GM12872 (cell line): ENCODE data around the gene VAV3.

Experiments used
- TF ChIP-seq, protein P1 (sequence below): IDR thresholded peaks from 3 replicates; pipeline ENCODE4 v1.5.1; 2011; ENCODE audit warnings: low read depth, mild to moderate bottlenecking, low read length, moderate library complexity; ENCODE audit not compliant: insufficient read depth

Gene VAV3

DNA sequence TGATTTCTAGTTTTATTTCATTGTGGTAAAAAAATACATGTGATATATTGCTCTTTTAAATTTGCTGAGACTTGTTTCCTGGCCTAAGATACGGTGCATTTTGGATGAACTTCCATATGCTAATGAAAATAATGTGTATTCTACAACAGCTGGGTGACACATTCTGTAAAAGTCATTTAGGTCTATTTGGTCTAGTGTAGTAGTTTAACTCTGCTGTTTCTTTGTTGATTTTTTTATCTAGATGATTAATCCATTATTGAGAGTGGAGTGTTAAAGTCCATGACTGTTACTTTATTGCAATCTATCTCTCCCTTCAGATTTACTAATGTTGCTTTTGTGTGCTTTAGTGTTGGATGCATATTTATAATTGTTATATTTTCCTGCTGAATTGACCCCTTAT, 161.4 kb downstream of the VAV3 start:
- TF ChIP-seq, protein P1, sequence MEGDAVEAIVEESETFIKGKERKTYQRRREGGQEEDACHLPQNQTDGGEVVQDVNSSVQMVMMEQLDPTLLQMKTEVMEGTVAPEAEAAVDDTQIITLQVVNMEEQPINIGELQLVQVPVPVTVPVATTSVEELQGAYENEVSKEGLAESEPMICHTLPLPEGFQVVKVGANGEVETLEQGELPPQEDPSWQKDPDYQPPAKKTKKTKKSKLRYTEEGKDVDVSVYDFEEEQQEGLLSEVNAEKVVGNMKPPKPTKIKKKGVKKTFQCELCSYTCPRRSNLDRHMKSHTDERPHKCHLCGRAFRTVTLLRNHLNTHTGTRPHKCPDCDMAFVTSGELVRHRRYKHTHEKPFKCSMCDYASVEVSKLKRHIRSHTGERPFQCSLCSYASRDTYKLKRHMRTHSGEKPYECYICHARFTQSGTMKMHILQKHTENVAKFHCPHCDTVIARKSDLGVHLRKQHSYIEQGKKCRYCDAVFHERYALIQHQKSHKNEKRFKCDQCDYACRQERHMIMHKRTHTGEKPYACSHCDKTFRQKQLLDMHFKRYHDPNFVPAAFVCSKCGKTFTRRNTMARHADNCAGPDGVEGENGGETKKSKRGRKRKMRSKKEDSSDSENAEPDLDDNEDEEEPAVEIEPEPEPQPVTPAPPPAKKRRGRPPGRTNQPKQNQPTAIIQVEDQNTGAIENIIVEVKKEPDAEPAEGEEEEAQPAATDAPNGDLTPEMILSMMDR = no peak

DNA sequence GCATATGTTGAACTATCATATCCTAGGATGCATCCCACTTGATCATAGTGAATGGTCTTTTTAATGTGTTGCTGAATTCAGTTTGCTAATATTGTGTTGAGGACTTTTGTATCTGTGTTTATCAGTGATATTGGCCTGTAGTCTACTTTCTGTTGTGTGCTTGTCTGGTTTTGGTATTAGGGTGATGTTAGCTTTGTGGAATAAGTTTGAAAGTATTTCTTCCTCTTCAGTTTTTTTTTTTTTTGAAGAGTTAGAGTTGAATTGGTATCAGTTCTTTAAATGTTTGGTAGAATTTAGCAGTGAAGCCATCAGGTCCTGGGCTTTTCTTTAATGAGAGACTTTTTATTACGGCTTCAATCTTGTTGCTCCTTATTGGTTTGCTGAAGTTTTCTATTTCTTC, 162.3 kb downstream of the VAV3 start:
- TF ChIP-seq, protein P1 = no peak

DNA sequence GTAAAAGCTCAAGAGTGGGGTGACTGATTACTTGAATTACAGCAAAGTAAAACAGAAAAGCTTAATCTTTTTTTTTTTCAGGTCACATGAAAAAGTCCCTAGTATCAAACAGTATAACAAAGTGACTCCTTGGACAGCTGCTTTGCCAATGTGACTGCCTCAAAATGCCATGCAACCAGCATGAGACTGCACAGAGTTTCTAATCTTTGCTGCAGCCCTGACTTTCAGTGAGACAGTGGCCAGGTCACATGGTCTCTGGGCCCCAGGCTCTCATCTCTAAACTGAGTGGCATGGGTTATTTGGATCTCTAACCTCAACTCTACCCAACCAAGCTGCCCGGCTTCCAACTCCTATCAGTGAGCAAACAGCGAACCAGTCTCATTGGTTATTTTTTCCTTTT, 169.0 kb downstream of the VAV3 start:
- TF ChIP-seq, protein P1 = no peak

DNA sequence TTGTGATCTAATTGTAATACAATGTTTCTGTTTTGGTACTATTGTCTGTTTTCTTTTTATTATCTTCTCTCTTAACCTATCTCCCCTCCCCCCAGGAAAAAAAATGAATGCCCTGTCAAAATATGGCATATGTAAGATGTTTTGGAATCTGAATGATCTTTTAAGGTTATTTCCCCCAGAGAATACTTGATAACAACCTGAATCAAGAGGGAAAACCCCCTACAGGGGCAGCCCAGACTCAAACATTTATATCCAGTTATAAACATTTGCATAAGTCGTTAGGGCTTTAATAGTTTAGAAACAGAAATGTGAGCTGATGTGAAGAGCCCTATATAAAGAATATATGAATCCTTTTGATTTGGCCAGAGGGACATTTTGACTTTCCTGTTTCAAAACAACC, 169.5 kb downstream of the VAV3 start:
- TF ChIP-seq, protein P1 = no peak

DNA sequence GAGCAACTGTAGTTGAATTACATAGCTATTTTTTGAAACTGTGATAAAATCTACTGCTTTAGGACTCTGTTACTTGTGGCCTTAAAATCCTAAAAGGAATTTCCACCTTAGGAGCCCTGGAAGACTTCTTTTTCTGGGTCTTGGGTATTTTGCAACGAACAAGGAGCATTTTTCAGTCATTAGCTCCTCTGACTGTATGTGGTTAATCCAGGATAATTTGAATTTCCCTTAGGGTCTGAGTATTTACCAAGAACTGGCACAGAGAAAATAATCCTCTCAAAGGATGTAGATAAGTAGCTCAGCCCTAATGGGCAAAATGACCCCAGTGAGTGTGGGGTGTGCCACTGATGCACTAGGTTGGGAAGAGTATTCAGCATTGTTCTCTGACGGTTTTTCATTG, 170.4 kb downstream of the VAV3 start:
- TF ChIP-seq, protein P1 = no peak

DNA sequence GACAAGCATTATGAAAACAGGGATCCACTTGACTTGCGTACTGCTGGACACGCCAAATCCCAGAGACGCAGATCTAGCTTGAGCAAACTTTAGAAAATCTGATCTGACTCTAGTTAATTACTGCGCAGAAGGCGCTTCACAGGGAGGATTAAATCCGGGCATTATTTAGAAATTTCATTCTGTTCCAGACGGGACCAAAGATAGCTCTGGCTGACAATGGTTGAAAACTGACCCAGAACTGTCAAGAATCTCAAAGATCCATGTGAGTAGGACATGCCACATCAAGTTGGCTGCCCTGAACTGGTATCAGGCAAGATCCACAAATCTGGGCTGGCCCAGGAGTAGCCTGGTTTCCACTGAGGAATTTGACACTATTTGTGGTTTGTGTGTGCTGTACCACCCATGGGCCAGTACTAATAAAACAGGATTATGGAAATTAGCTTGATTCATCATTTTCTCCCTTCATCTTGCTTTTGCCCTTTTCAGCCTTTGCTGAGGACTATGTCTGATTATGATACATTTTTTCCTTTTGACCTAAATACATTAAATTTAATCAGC, 171.0 kb downstream of the VAV3 start:
- TF ChIP-seq, protein P1 = no peak

DNA sequence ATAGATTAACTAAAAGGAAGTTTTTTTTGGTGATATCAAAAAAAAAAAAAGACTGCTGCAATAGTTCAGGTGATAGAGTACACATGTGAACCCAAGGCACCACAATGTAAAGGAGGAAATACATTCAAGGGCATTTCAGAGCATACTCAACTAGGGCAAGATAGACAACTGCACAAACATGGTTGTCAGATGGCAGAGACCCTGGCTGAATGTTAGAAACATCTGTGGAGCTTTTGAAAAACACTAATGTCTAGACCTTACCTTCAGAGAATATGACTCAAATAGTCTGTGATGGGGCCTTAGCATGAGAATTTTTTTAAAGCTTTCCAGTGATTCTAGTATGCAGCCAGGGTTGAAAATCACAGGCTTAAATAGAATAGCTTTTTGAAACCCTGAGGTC, 173.6 kb downstream of the VAV3 start:
- TF ChIP-seq, protein P1 = no peak

DNA sequence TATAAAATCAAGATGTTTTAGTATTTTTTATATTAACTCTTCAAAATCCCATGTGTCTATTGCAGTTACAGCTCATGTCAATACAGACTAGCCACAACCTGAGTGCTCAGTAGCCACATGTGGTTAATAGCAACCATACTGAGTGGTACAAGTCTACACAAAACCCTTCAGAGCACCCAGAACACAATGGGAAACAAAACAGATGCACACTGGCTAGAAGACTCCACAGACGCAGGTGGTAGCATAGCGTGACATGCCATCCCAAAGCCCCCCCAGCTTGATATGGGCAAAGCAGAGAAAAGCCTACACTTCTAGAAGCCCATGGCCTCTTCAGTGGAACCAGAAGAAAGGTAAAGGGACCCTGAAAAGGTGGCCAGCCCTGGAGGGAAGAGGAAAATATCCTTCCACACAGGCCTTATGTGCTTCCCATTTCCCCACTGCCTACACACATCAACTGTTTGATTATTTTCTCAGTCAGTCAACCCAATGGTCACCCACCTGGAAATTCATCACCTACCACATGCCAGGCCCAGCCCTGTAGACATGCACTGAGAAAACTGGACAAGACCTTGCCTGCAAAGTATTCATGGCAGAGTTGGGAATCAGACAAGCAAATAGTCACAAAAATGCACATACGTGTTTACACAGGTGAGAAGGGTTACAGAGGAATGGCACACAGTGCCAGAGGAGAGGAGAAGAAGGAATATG, 175.0 kb downstream of the VAV3 start:
- TF ChIP-seq, protein P1 = no peak
